Thoracic aorta (tissue), 2 donors: ENCODE measurements around the gene LGI4. TPM values are rescaled to one million over a fixed set of nuclear protein-coding genes. Genes with fewer than 3 reads are reported as not detected.

Source experiments
- ATAC-seq: fragments of 150-250 bp; one replicate; pipeline ENCODE4 v1.8.0; 2017; ENCODE audit warnings: low read depth; ENCODE audit not compliant: insufficient number of reproducible peaks, low FRiP score
- DNase-seq: peaks from one replicate; pipeline ENCODE4 v3.0.0-alpha.2; 2020; ENCODE audit warnings: low spot score
- H3K27ac ChIP-seq, 2 donors: fragments of 200-600 bp; sonication (generic); 1 replicate in 1 of 2; 2 replicates in 1 of 2; pipeline ENCODE4 v1.5.1; 2016; ENCODE audit warnings: mild to moderate bottlenecking in 2 of 2, moderate library complexity in 2 of 2
- H3K27me3 ChIP-seq: fragments of 200-600 bp; sonication (generic); replicated peaks from 2 replicates; pipeline ENCODE4 v1.6.0; 2016; ENCODE audit warnings: mild to moderate bottlenecking; ENCODE audit not compliant: insufficient read depth
- H3K36me3 ChIP-seq: fragments of 200-600 bp; sonication (generic); one replicate; pipeline ENCODE4 v1.5.1; 2016
- H3K4me1 ChIP-seq, 2 donors: fragments of 200-600 bp; sonication (generic); 1 replicate in 1 of 2; 2 replicates in 1 of 2; pipeline versions ENCODE4 v1.5.1 to v1.6.0; 2016; ENCODE audit warnings: low read depth in 2 of 2, mild to moderate bottlenecking in 1 of 2; ENCODE audit not compliant: control insufficient read depth in 1 of 2
- H3K4me3 ChIP-seq: fragments of 200-600 bp; sonication (generic); 2 replicates; pipeline ENCODE4 v1.5.1; 2016; ENCODE audit warnings: mild to moderate bottlenecking
- H3K9me3 ChIP-seq: fragments of 200-600 bp; sonication (generic); 2 replicates; pipeline ENCODE4 v1.5.1; 2016
- CTCF ChIP-seq: fragments of 200-600 bp; sonication (generic); IDR thresholded peaks from one replicate; pipeline ENCODE4 v1.5.1; 2019; ENCODE audit warnings: antibody characterized with exemption
- total RNA-seq, 2 donors: library from RNA; depleted of rRNA; stranded (reverse); fragments of >200 nt; gene quantifications; one replicate each; pipeline versions ENCODE4 v1.1.0 to v1.2.3, GENCODE V29; 2016

LGI4 gene
- total RNA-seq, 2 donors from 2014 or later = 7.9 to 17.4 TPM

GRCh38 chr19:35090160-35090505 is 44.7 kb downstream of the LGI4 start:
- no peak overlapping the region for H3K4me3 ChIP-seq
- no peak for TF ChIP-seq CTCF
- ATAC-seq (no peak), DNase-seq (no peak)
- H3K27me3 ChIP-seq = no peaks in the 10 kb centered on the region
- peaks cover 0 to 5% of the 10 kb centered on the region in 2 donors for H3K4me1 ChIP-seq
- H3K27ac ChIP-seq = no peak overlapping the region
- H3K36me3 ChIP-seq = no peaks in the 10 kb centered on the region
- H3K9me3 ChIP-seq = no peaks in the 10 kb centered on the region

GRCh38 chr19:35089554-35089953 is 45.3 kb downstream of the LGI4 start:
- TF ChIP-seq CTCF = no peak
- H3K27me3 ChIP-seq = no peaks in the 10 kb centered on the region
- H3K36me3 ChIP-seq = no peaks in the 10 kb centered on the region
- no peaks in the 10 kb centered on the region for H3K9me3 ChIP-seq
- H3K4me3 ChIP-seq = no peak overlapping the region
- no peak for ATAC-seq
- DNase-seq = no peak
- peaks cover 0 to 5% of the 10 kb centered on the region in 2 donors for H3K4me1 ChIP-seq
- H3K27ac ChIP-seq = no peak overlapping the region

GRCh38 chr19:35088131-35088913 is 46.5 kb downstream of the LGI4 start:
- Histone ChIP-seq H3K27me3 (no peaks in the 10 kb centered on the region), H3K4me1 (peaks cover 0 to 5% of the 10 kb centered on the region in 2 donors), H3K4me3 (no peak overlapping the region), H3K27ac (no peak overlapping the region), H3K9me3 (no peaks in the 10 kb centered on the region), H3K36me3 (no peaks in the 10 kb centered on the region)
- TF ChIP-seq CTCF = no peak
- DNase-seq = no peak
- no peak for ATAC-seq

- Histone ChIP-seq H3K4me3 (no peak overlapping the region), H3K4me1 (peaks cover 0 to 5% of the 10 kb centered on the region in 2 donors), H3K27me3 (no peaks in the 10 kb centered on the region), H3K27ac (no peak overlapping the region), H3K9me3 (no peaks in the 10 kb centered on the region), H3K36me3 (no peaks in the 10 kb centered on the region)
- TF ChIP-seq CTCF = no peak
- DNase-seq (no peak), ATAC-seq (no peak)
These were observed 47.5 kb downstream of the LGI4 start for GRCh38 chr19:35087393-35087792.

- H3K4me3 ChIP-seq = no peak overlapping the region
- ATAC-seq = no peak
- TF ChIP-seq CTCF = no peak
These were observed 48.4 kb downstream of the LGI4 start for GRCh38 chr19:35086455-35086854.

More at GRCh38 chr19:35086455-35086854, 48.4 kb downstream of the LGI4 start:
- Histone ChIP-seq H3K9me3 (no peaks in the 10 kb centered on the region), H3K4me1 (peaks cover 0 to 5% of the 10 kb centered on the region in 2 donors), H3K36me3 (no peaks in the 10 kb centered on the region), H3K27me3 (no peaks in the 10 kb centered on the region), H3K27ac (no peak overlapping the region)
- DNase-seq = no peak
